Tibial nerve (tissue), 4 donors: ENCODE results near the gene PIGB. TPM values are rescaled to one million over a fixed set of nuclear protein-coding genes. Genes with fewer than 3 reads are reported as not detected.
A peak's percentile ranks its signal among the peaks of the same experiment; 100 is the strongest.
"Not testable (repeated sequence)": the region's sequence is repeated elsewhere in the genome, so short reads cannot be mapped to it uniquely, and the experiment has no call there.

Source experiments
- DNase-seq, 2 donors: peaks; one replicate each; pipeline ENCODE4 v3.0.0-alpha.2; 2019; ENCODE audit warnings: low spot score in 2 of 2
- H3K27ac ChIP-seq, 4 donors: fragments of 200-600 bp; sonication (generic) in 3 of 4; one replicate each; pipeline ENCODE4 v1.5.1; 2017 to 2019; ENCODE audit warnings: mild to moderate bottlenecking in 1 of 4
- H3K27me3 ChIP-seq, 2 donors: fragments of 200-600 bp; sonication (generic) in 1 of 2; one replicate each; pipeline versions ENCODE4 v1.5.1 to v1.6.0; 2017 to 2019
- H3K36me3 ChIP-seq, 3 donors: fragments of 200-600 bp; sonication (generic); one replicate each; pipeline ENCODE4 v1.5.1; 2018 to 2019
- H3K4me1 ChIP-seq, 4 donors: fragments of 200-600 bp; sonication (generic) in 3 of 4; one replicate each; pipeline ENCODE4 v1.5.1; 2017 to 2019
- H3K4me3 ChIP-seq, 4 donors: fragments of 200-600 bp; sonication (generic) in 3 of 4; one replicate each; pipeline ENCODE4 v1.5.1; 2017 to 2019; ENCODE audit warnings: mild to moderate bottlenecking in 1 of 4, moderate library complexity in 1 of 4
- H3K9me3 ChIP-seq, 4 donors: fragments of 200-600 bp; sonication (generic) in 3 of 4; one replicate each; pipeline ENCODE4 v1.5.1; 2017 to 2019
- EP300 ChIP-seq, 2 donors: sonication (generic); formaldehyde crosslinking; IDR thresholded peaks; one replicate each; pipeline ENCODE4 v1.6.1; 2017; ENCODE audit warnings: antibody characterized with exemption in 2 of 2, mild to moderate bottlenecking in 1 of 2
- POLR2A ChIP-seq, 2 donors: fragments of 450-650 bp; IDR thresholded peaks; one replicate each; pipeline ENCODE4 v1.6.1; 2017; ENCODE audit warnings: antibody characterized with exemption in 2 of 2, mild to moderate bottlenecking in 2 of 2, moderate library complexity in 2 of 2
- WGBS, 2 donors: methylation state at CpG; one replicate each; pipeline ENCODE4 v1.1.5; 2018; 5-methylcytosine and 5-hydroxymethylcytosine counted together
- total RNA-seq, 4 donors: library from RNA; depleted of rRNA; stranded (reverse); fragments of >200 nt; gene quantifications; one replicate each; pipeline ENCODE4 v1.1.0, GENCODE V29; 2016
- TF ChIP-seq, protein P1 (sequence below), 5 experiments: fragments of 200-600 bp in 3 of 5; fragments of 450-650 bp in 2 of 5; sonication (generic) in 3 of 5; IDR thresholded peaks; one replicate each; pipeline ENCODE4 v1.5.1; 2016 to 2019; ENCODE audit warnings: antibody characterized with exemption in 5 of 5, mild to moderate bottlenecking in 3 of 5, moderate library complexity in 2 of 5

PIGB gene
- total RNA-seq, 4 donors from 2014 or later = 4.0 to 16.1 (median 13.8) TPM

DNA sequence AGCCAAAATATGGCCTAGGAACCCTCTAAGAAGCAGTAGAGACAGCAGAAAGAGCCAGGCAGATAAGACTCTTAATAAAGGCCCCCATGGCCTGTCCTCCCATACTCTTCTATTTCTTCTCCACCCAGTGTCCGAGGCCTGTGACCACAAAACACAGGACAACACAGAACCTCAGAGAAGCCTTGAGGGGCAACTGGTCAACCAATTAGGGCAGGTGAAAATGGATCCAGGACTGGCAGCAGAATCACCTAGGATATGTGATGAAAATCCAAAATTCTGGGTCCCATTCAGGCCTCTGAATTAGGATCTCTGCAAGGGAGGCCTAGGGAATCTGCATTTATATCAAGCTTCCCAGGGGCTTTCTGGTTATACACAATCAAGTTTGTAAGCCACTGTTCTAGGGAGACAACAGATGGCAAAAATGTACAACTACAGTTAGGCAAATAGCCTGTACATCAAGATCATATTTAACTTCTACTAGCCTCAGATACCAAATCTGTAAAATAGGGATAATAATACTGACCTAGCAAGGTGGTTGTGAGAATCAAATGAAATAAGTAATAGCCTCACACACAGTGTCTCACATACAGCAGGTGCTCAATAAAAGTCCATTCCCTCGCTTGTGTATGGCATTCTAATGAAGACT lies 39.8 kb upstream of the PIGB start:
- H3K9me3 ChIP-seq = no peaks in the 10 kb centered on the region
- 86 to 97% methylated on average over 2 of the region's 2 CpGs for WGBS, 2 donors
- no peaks in the 10 kb centered on the region for H3K36me3 ChIP-seq
- peaks cover 0 to 3% (median 0%) of the 10 kb centered on the region in 4 donors for H3K4me1 ChIP-seq
- no peak overlapping the region for H3K4me3 ChIP-seq
- no peaks in the 10 kb centered on the region for H3K27me3 ChIP-seq
- peak overlapping the region in 1 of 4 donors; percentile 22 for H3K27ac ChIP-seq
- DNase-seq = no peak
- TF ChIP-seq EP300 (IDR thresholded peaks at IDR 0.05) = no peak
- TF ChIP-seq, protein P1, sequence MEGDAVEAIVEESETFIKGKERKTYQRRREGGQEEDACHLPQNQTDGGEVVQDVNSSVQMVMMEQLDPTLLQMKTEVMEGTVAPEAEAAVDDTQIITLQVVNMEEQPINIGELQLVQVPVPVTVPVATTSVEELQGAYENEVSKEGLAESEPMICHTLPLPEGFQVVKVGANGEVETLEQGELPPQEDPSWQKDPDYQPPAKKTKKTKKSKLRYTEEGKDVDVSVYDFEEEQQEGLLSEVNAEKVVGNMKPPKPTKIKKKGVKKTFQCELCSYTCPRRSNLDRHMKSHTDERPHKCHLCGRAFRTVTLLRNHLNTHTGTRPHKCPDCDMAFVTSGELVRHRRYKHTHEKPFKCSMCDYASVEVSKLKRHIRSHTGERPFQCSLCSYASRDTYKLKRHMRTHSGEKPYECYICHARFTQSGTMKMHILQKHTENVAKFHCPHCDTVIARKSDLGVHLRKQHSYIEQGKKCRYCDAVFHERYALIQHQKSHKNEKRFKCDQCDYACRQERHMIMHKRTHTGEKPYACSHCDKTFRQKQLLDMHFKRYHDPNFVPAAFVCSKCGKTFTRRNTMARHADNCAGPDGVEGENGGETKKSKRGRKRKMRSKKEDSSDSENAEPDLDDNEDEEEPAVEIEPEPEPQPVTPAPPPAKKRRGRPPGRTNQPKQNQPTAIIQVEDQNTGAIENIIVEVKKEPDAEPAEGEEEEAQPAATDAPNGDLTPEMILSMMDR (IDR thresholded peaks at IDR 0.05) = no peak
- TF ChIP-seq POLR2A (IDR thresholded peaks at IDR 0.05) = no peak

DNA sequence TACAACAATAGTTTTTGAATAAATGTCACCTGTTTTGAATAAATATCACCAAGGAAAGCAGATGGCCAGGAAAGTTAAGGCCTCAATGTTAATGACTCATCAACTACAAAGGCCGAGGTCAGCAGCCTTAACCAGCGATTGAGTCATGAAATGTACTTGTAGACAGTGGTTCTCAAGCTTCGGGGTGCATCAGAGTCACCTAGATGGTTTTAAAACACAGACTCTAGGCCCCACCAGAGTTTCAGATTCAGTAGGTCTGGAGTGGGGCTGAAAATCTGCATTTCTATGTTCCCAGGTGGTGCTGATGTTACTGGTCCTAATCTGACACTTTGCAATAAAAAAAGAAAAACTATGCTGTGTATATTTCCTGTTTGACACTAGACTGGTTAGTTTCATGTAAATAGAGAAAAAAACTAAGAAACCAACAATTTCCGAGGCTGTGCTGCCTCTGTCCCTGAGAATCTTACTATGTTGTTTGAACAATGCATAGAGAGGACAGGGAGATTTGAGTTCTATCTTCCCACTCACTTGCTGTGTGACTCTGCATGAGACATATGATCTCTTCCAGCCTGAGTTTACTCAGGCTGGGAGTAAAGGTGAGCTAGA lies 39.2 kb upstream of the PIGB start:
- H3K27ac ChIP-seq = peak overlapping the region in 1 of 4 donors; percentile 56
- H3K4me3 ChIP-seq = no peak overlapping the region
- H3K4me1 ChIP-seq = peaks cover 0 to 3% (median 0%) of the 10 kb centered on the region in 4 donors
- H3K36me3 ChIP-seq = no peaks in the 10 kb centered on the region
- DNase-seq = no peak
- no peaks in the 10 kb centered on the region for H3K27me3 ChIP-seq
- no peaks in the 10 kb centered on the region for H3K9me3 ChIP-seq
- TF ChIP-seq, protein P1 (IDR thresholded peaks at IDR 0.05) = no peak
- TF ChIP-seq POLR2A (IDR thresholded peaks at IDR 0.05) (no peak), EP300 (IDR thresholded peaks at IDR 0.05) (no peak)
- WGBS, 2 donors = 61 to 75% methylated on average over 4 of the region's 4 CpGs

DNA sequence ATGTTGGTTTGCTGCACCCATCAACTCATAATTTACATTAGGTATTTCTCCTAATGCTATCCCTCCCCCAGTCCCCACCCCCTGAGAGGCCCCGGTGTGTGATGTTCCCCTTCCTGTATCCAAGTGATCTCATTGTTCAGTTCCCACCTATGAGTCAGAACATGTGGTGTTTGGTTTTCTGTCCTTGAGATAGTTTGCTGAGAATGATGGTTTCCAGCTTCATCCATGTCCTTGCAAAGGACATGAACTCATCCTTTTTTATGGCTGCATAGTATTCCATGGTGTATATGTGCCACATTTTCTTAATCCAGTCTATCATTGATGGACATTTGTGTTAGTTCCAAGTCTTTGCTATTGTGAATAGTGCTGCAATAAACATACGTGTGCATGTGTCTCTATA lies 38.4 kb upstream of the PIGB start:
- not testable (repeated sequence) for DNase-seq, H3K4me1 ChIP-seq, H3K9me3 ChIP-seq, H3K36me3 ChIP-seq, H3K27me3 ChIP-seq, H3K4me3 ChIP-seq, H3K27ac ChIP-seq
- whole genome bisulfite sequencing, 2 donors = 86 to 88% methylated on average over 2 of the region's 2 CpGs

DNA sequence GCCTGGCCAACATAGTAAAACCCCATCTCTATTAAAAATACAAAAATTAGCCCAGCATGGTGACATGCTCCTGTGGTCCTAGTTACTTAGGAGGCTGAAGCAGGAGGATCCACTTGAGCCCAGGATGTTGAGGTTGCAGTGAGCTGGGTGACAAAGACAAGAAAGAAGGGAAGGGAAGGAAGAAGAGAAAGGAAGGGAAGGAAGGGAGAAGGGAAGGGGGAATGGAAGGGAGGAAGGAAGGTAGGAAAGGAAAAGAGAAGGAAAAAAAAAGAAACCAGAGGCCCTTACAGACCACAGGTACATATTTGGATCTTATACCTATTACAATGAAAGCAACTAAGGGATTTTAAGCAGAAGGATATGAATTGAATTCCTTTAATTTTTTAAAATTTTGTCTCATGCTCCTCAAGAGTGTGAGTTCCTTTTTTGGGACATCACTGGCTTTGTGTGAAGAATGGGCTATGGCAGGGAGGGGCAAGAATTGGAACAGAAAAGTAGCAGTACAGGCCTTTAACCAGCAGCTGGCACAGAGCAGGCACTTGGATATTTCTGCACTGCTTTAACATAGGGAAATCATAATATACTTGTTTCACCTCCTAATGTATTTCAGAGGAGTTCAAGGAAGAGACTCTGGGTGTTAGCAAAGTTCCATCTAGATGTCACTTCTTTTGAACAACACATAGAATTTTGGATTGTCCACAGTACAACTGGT lies 37.3 kb upstream of the PIGB start:
- Histone ChIP-seq H3K27ac (no peak overlapping the region), H3K4me1 (peaks cover 0 to 3% (median 0%) of the 10 kb centered on the region in 4 donors), H3K9me3 (no peaks in the 10 kb centered on the region), H3K27me3 (no peaks in the 10 kb centered on the region), H3K4me3 (no peak overlapping the region), H3K36me3 (no peaks in the 10 kb centered on the region)
- no peak for DNase-seq
- TF ChIP-seq POLR2A (IDR thresholded peaks at IDR 0.05) = no peak
- TF ChIP-seq, protein P1 (IDR thresholded peaks at IDR 0.05) = no peak
- no peak for TF ChIP-seq EP300 (IDR thresholded peaks at IDR 0.05)

DNA sequence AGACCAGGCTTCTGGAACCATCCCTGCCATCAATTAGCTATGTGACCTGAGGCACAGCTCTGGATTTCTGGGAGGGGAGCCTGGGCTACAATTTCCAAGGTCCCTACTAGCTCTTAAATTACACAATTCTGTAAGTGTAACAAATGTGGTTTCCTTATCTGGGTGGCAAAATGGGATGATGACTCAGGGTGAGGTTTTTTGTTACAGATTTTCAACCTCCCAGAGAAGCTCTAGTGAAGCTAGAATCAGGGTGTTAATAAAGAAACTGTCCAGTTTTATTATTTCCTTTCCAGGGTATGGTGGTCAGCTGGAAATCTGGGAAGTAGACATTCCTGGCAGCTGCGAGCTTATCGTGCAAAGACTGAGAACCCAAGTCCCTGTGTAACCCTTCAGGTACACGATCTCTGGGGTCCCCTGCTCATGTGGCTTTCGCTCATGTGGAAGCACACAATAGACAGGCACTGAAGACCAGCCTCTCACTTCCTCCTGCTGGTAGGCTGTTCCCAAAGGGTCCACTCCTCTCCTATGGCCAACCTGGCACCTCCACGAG lies 36.7 kb upstream of the PIGB start:
- H3K27ac ChIP-seq = peak overlapping the region in 1 of 4 donors; percentile 7

More for the DNA sequence above, 36.7 kb upstream of the PIGB start:
- Histone ChIP-seq H3K4me3 (no peak overlapping the region), H3K4me1 (peaks cover 0 to 3% (median 0%) of the 10 kb centered on the region in 4 donors), H3K9me3 (no peaks in the 10 kb centered on the region), H3K27me3 (no peaks in the 10 kb centered on the region), H3K36me3 (no peaks in the 10 kb centered on the region)
- WGBS, 2 donors = 61 to 69% methylated on average over 5 of the region's 5 CpGs
- TF ChIP-seq EP300 (IDR thresholded peaks at IDR 0.05) = no peak
- no peak for TF ChIP-seq POLR2A (IDR thresholded peaks at IDR 0.05)
- TF ChIP-seq, protein P1 (IDR thresholded peaks at IDR 0.05) = no peak
- no peak for DNase-seq
